Uterus (tissue), 4 donors: ENCODE measurements around the gene MAN2A1. TPM values are rescaled to one million over a fixed set of nuclear protein-coding genes. Genes with fewer than 3 reads are reported as not detected.

Experiments
- DNase-seq, 2 donors: peaks; one replicate each; pipeline ENCODE4 v3.0.0-alpha.2; 2019 to 2020
- H3K27ac ChIP-seq, 2 donors: fragments of 200-600 bp; sonication (generic); 1 replicate in 1 of 2; 2 replicates in 1 of 2; pipeline ENCODE4 v1.5.1; 2016 to 2018
- H3K27me3 ChIP-seq, 2 donors: fragments of 200-600 bp; sonication (generic); one replicate each; pipeline ENCODE4 v1.5.1; 2018 to 2019; ENCODE audit warnings: control low read depth in 1 of 2
- H3K36me3 ChIP-seq, 2 donors: fragments of 200-600 bp; sonication (generic); one replicate each; pipeline ENCODE4 v1.5.1; 2019; ENCODE audit warnings: control low read depth in 1 of 2
- H3K4me1 ChIP-seq, 2 donors: fragments of 200-600 bp; sonication (generic); one replicate each; pipeline ENCODE4 v1.5.1; 2018 to 2019; ENCODE audit warnings: control low read depth in 1 of 2
- H3K4me3 ChIP-seq, 2 donors: fragments of 200-600 bp; sonication (generic); 1 replicate in 1 of 2; 2 replicates in 1 of 2; pipeline ENCODE4 v1.5.1; 2018 to 2019; ENCODE audit warnings: mild to moderate bottlenecking in 1 of 2
- H3K9me3 ChIP-seq, 2 donors: fragments of 200-600 bp; sonication (generic); one replicate each; pipeline ENCODE4 v1.5.1; 2019; ENCODE audit warnings: control low read depth in 1 of 2
- CTCF ChIP-seq, 4 experiments: fragments of 200-600 bp in 2 of 4; fragments of 450-650 bp in 2 of 4; sonication (generic) in 2 of 4; IDR thresholded peaks; one replicate each; pipeline ENCODE4 v1.5.1; 2016 to 2019; ENCODE audit warnings: antibody characterized with exemption in 4 of 4, mild to moderate bottlenecking in 2 of 4, moderate library complexity in 1 of 4
- POLR2A ChIP-seq, 2 donors: fragments of 450-650 bp; IDR thresholded peaks; one replicate each; pipeline ENCODE4 v1.6.1; 2016; ENCODE audit warnings: antibody characterized with exemption in 2 of 2, mild to moderate bottlenecking in 1 of 2, moderate library complexity in 1 of 2
- intact Hi-C: fragments of 100-400 bp; cut with DNase I; formaldehyde crosslinking; loops from one replicate; pipeline ENCODE4 v1.15.1; 2023; ENCODE audit warnings: low total_unique reads
- total RNA-seq, 4 donors: library from RNA; depleted of rRNA in 3 of 4; stranded (reverse); fragments of >200 nt in 3 of 4; gene quantifications; one replicate each; pipeline versions ENCODE4 v1.1.0 to v1.2.4, GENCODE V29; 2014 to 2023
- donor health status: DM: yes; HTN: yes; CAD: no.

MAN2A1 gene
- total RNA-seq, 4 donors from 2014 or later, result 22.8 to 109 (median 40.6) TPM

DNA sequence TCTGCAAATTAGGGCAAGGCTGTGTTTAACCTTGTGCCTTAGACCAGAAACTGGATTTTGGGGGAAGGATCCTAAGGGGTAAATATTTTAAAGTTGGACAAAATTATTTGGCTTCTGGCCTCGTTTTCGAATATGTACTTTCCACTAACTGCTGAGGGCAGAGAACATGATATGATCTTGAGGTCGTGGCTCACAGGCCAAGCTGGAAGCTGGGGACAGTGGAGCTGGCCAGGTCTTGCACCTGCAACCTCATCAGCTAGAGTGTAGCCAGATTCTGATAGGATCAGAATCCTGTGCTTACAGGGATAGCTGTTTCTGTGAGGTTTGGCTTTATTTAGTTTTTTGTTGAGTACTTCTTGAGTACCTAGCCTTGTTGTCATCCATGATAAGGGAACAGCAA, 24.9 kb downstream of the MAN2A1 start:
- Histone ChIP-seq H3K9me3 (no peaks in the 10 kb centered on the region), H3K4me1 (no peaks in the 10 kb centered on the region), H3K36me3 (no peaks in the 10 kb centered on the region), H3K27ac (no peak overlapping the region), H3K27me3 (no peaks in the 10 kb centered on the region), H3K4me3 (no peak overlapping the region)
- intact Hi-C loops, result no loop called here
- no peak for DNase-seq
- TF ChIP-seq POLR2A (IDR thresholded peaks at IDR 0.05), result no peak
- no peak for TF ChIP-seq CTCF (IDR thresholded peaks at IDR 0.05)

GRCh38 chr5:109718216-109718615, 28.5 kb downstream of the MAN2A1 start:
- Histone ChIP-seq H3K4me3 (no peak overlapping the region), H3K27me3 (no peaks in the 10 kb centered on the region), H3K36me3 (no peaks in the 10 kb centered on the region), H3K27ac (no peak overlapping the region), H3K4me1 (no peaks in the 10 kb centered on the region), H3K9me3 (no peaks in the 10 kb centered on the region)
- TF ChIP-seq CTCF (IDR thresholded peaks at IDR 0.05) (no peak), POLR2A (IDR thresholded peaks at IDR 0.05) (no peak)
- intact Hi-C loops, result no loop called here
- no peak for DNase-seq

GRCh38 chr5:109718632-109719031, 28.9 kb downstream of the MAN2A1 start:
- no peak for TF ChIP-seq POLR2A (IDR thresholded peaks at IDR 0.05)
- TF ChIP-seq CTCF (IDR thresholded peaks at IDR 0.05), result no peak
- H3K27ac ChIP-seq, result no peak overlapping the region
- intact Hi-C loops, result no loop called here
- H3K4me1 ChIP-seq, result no peaks in the 10 kb centered on the region
- DNase-seq, result no peak
- no peak overlapping the region for H3K4me3 ChIP-seq
- H3K27me3 ChIP-seq, result no peaks in the 10 kb centered on the region
- H3K36me3 ChIP-seq, result no peaks in the 10 kb centered on the region
- H3K9me3 ChIP-seq, result no peaks in the 10 kb centered on the region

GRCh38 chr5:109719978-109720377, 30.3 kb downstream of the MAN2A1 start:
- Histone ChIP-seq H3K27ac (no peak overlapping the region), H3K4me3 (no peak overlapping the region), H3K9me3 (no peaks in the 10 kb centered on the region), H3K36me3 (no peaks in the 10 kb centered on the region), H3K27me3 (no peaks in the 10 kb centered on the region), H3K4me1 (no peaks in the 10 kb centered on the region)
- no peak for DNase-seq
- intact Hi-C loops, result no loop called here
- TF ChIP-seq CTCF (IDR thresholded peaks at IDR 0.05), result no peak
- TF ChIP-seq POLR2A (IDR thresholded peaks at IDR 0.05), result no peak

- no peak overlapping the region for H3K4me3 ChIP-seq
- H3K27ac ChIP-seq, result no peak overlapping the region
- no peaks in the 10 kb centered on the region for H3K4me1 ChIP-seq
- no peaks in the 10 kb centered on the region for H3K9me3 ChIP-seq
- no peaks in the 10 kb centered on the region for H3K27me3 ChIP-seq
- DNase-seq, result no peak
- H3K36me3 ChIP-seq, result no peaks in the 10 kb centered on the region
- intact Hi-C loops, result no loop called here
- TF ChIP-seq POLR2A (IDR thresholded peaks at IDR 0.05) (no peak), CTCF (IDR thresholded peaks at IDR 0.05) (no peak)
Observed at GRCh38 chr5:109721741-109722140, 32.0 kb downstream of the MAN2A1 start.
